ENCODE measurements around the gene BCAS3. TPM values are rescaled to one million over a fixed set of nuclear protein-coding genes. Genes with fewer than 3 reads are reported as not detected.

Gene BCAS3
- total RNA-seq, 1 donor from 2014 or later, result 30.5 TPM

DNA sequence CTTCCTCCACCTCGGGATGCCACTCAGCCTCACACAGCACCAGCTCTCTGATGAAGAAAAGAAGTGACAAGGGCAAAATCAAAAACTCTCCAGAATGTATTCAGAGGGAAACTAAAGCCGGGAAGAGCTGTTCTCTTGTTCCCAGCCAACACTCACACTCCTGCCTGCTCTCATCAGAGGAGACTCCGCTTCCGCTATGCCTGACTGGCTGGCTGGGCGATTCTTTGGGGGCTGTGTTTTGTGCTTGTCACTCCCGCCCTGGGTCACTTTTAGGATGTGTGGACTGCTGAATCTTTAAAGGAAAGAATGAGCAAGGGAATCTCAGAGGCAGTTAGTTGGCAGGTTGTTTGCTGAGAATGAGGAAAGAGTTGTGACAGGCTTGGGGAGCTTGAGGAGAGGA, 667.4 kb downstream of the BCAS3 start:
- Mint-ChIP-seq H3K36me3 (ENCODE audit: low read depth) (no peaks in the 10 kb centered on the region), H3K9me3 (peaks cover 8% of the 10 kb centered on the region), H3K27me3 (ENCODE audit: low read depth) (no peaks in the 10 kb centered on the region), H3K4me3 (no peak overlapping the region), H3K4me1 (peaks cover 10% of the 10 kb centered on the region), H3K27ac (ENCODE audit: unreplicated experiment) (no peak overlapping the region)
- TF ChIP-seq CTCF (conservative IDR thresholded peaks at IDR 0.05), result no peak
- DNase-seq (ENCODE audit: low read depth, low spot score), result no peak

- TF ChIP-seq CTCF (conservative IDR thresholded peaks at IDR 0.05), result no peak
- H3K4me1 Mint-ChIP-seq, result peaks cover 10% of the 10 kb centered on the region
- H3K27ac Mint-ChIP-seq (ENCODE audit: unreplicated experiment), result no peak overlapping the region
- H3K36me3 Mint-ChIP-seq (ENCODE audit: low read depth), result no peaks in the 10 kb centered on the region
- no peaks in the 10 kb centered on the region for H3K27me3 Mint-ChIP-seq (ENCODE audit: low read depth)
- peaks cover 8% of the 10 kb centered on the region for H3K9me3 Mint-ChIP-seq
- no peak overlapping the region for H3K4me3 Mint-ChIP-seq
- no peak for DNase-seq (ENCODE audit: low read depth, low spot score)
These were observed 668.4 kb downstream of the BCAS3 start for GRCh38 chr17:61345825-61346666.

DNA sequence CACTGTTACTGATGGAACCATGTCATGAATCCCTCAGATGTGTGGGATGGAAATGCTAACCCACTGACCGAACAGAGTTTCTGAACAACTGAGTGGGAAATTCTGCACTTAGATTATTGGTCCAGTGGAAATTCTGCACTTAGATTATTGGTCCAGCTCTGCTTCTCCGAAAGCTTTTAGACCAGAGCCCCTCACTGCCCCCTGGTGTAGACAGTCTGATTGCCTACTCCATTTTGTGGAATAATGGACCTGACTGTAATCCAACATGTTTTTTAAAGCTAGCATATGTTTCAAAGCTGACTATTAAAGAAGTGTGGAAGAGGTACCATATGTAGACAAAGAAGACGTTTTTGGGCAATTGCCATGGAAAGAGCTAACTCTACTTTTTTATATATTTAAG, 671.7 kb downstream of the BCAS3 start:
- Mint-ChIP-seq H3K9me3 (peaks cover 8% of the 10 kb centered on the region), H3K27me3 (ENCODE audit: low read depth) (no peaks in the 10 kb centered on the region), H3K4me1 (peaks cover 26% of the 10 kb centered on the region), H3K36me3 (ENCODE audit: low read depth) (no peaks in the 10 kb centered on the region), H3K27ac (ENCODE audit: unreplicated experiment) (no peak overlapping the region), H3K4me3 (no peak overlapping the region)
- no peak for DNase-seq (ENCODE audit: low read depth, low spot score)
- peak; percentile 41 for TF ChIP-seq CTCF (conservative IDR thresholded peaks at IDR 0.05)

GRCh38 chr17:61351745-61352407, 674.2 kb downstream of the BCAS3 start:
- Mint-ChIP-seq H3K27me3 (ENCODE audit: low read depth) (no peaks in the 10 kb centered on the region), H3K36me3 (ENCODE audit: low read depth) (no peaks in the 10 kb centered on the region), H3K4me1 (peaks cover 35% of the 10 kb centered on the region), H3K27ac (ENCODE audit: unreplicated experiment) (peak overlapping the region; percentile 90), H3K4me3 (no peak overlapping the region), H3K9me3 (peaks cover 8% of the 10 kb centered on the region)
- DNase-seq (ENCODE audit: low read depth, low spot score), result no peak
- TF ChIP-seq CTCF (conservative IDR thresholded peaks at IDR 0.05), result no peak

DNA sequence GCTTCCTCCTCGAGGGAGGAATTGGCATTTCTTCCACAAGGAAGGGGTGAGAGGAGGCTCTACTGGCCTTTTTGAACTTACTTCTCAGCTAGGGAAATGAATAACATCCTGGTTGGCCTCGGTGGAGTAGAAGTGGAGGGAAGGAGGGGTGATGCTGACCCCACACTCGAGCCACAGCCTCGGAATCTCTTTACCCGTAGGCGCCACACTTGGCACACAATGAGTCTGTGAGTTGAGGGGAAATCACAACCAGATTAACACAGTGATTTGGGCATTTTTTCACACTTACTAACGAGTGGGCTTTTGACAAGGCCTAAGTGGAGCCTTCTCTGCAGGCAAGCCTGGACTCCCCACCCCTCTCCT, 674.7 kb downstream of the BCAS3 start:
- no peaks in the 10 kb centered on the region for H3K36me3 Mint-ChIP-seq (ENCODE audit: low read depth)
- TF ChIP-seq CTCF (conservative IDR thresholded peaks at IDR 0.05), result no peak
- no peaks in the 10 kb centered on the region for H3K27me3 Mint-ChIP-seq (ENCODE audit: low read depth)
- H3K9me3 Mint-ChIP-seq, result peaks cover 8% of the 10 kb centered on the region
- peaks cover 33% of the 10 kb centered on the region for H3K4me1 Mint-ChIP-seq
- DNase-seq (ENCODE audit: low read depth, low spot score), result no peak
- H3K4me3 Mint-ChIP-seq, result no peak overlapping the region
- H3K27ac Mint-ChIP-seq (ENCODE audit: unreplicated experiment), result no peak overlapping the region
